K562 (cell line): ENCODE results near the gene PHACTR2. TPM values are rescaled to one million over a fixed set of nuclear protein-coding genes. Genes with fewer than 3 reads are reported as not detected.
A peak's percentile ranks its signal among the peaks of the same experiment; 100 is the strongest.

Experiments used
- ATAC-seq: fragments of 200-7000 bp; cut with Tn5 transposase; 3 replicates; pipeline ENCODE4 v1.9.1; 2020; ENCODE audit warnings: moderate library complexity
- BruUV-seq: library from RNA; stranded (reverse); fragments of 400-500 nt; replicated peaks from 2 replicates; lab custom pipeline; 2021; lab: Mats Ljungman, UMichigan
- CTCF ChIA-PET: fragments of 300-600 bp; formaldehyde crosslinking; extraction: SDS; loops from one replicate; lab custom pipeline; 2021; ENCODE audit warnings: low intra/inter-chr PET ratio; lab: Yijun Ruan, JAX
- POLR2A ChIA-PET: fragments of 300-600, 350-650 bp; sonication (Branson Sonifier 250); formaldehyde crosslinking; extraction: SDS; loops from one replicate; lab custom pipeline; 2021; ENCODE audit warnings: antibody characterized with exemption, inconsistent platforms; lab: Yijun Ruan, JAX
- DNase-seq, 4 experiments: peaks; one replicate each; pipeline versions ENCODE4 v3.0.0 to v3.0.0-alpha.2; 2011 to 2018; ENCODE audit warnings: low spot score in 3 of 4, mixed read lengths in 3 of 4; ENCODE audit errors: extremely low read depth in 1 of 4
- FAIRE-seq: peaks from 2 replicates; lab custom pipeline; 2011; peaks lifted over from hg19 to GRCh38; lab: Jason Lieb, UNC
- H2AFZ ChIP-seq: 2 replicates; pipeline ENCODE4 v1.6.0; 2011; ENCODE audit warnings: low read depth, low read length, control low read depth, inconsistent platforms
- H3K27ac ChIP-seq: fragments of 200-600 bp; 3 replicates; pipeline ENCODE4 v1.8.0; 2011; ENCODE audit warnings: low read depth, mild to moderate bottlenecking, control low read depth, inconsistent platforms, low read length, moderate library complexity, mixed read lengths; ENCODE audit errors: extremely low read depth
- H3K27me3 ChIP-seq, 2 experiments: fragments of 300-600 bp in 1 of 2; 2 replicates in 1 of 2; 3 replicates in 1 of 2; pipeline versions ENCODE4 v1.6.0 to v1.8.0; 2011; ENCODE audit warnings: inconsistent platforms in 2 of 2, low read length in 2 of 2, mild to moderate bottlenecking in 1 of 2, mixed read lengths in 1 of 2, moderate library complexity in 1 of 2; ENCODE audit not compliant: control insufficient read depth in 2 of 2, insufficient read depth in 2 of 2
- H3K36me3 ChIP-seq: fragments of 300-600 bp; 3 replicates; pipeline ENCODE4 v1.8.0; 2011; ENCODE audit warnings: mild to moderate bottlenecking, low read length, inconsistent platforms; ENCODE audit not compliant: control insufficient read depth, insufficient read depth
- H3K4me1 ChIP-seq, 2 experiments: fragments of 200-600 bp in 1 of 2; replicated peaks in 1 of 2; 2 replicates in 1 of 2; 3 replicates in 1 of 2; pipeline versions ENCODE4 v1.5.1 to v1.8.0; 2011; ENCODE audit warnings: inconsistent platforms in 2 of 2, low read length in 2 of 2, mild to moderate bottlenecking in 1 of 2, mixed read lengths in 1 of 2, moderate library complexity in 1 of 2; ENCODE audit not compliant: control insufficient read depth in 2 of 2, insufficient read depth in 2 of 2
- H3K4me2 ChIP-seq: 2 replicates; pipeline ENCODE4 v1.6.1; 2011; ENCODE audit warnings: low read length, control low read depth, inconsistent platforms, mixed read lengths; ENCODE audit not compliant: insufficient read depth
- H3K4me3 ChIP-seq: fragments of 200-600 bp; sonication (generic), shearing (Covaris generic); 2 replicates; pipeline ENCODE4 v1.5.1; 2016; ENCODE audit warnings: control low read depth, inconsistent platforms
- H3K79me2 ChIP-seq: fragments of 200-600 bp; 3 replicates; pipeline ENCODE4 v1.8.0; 2011; ENCODE audit warnings: low read length, inconsistent platforms; ENCODE audit not compliant: control insufficient read depth, insufficient read depth
- H3K9ac ChIP-seq, 2 experiments: 2 replicates each; pipeline versions ENCODE4 v1.6.0 to v1.6.1; 2011; ENCODE audit warnings: low read depth in 2 of 2, low read length in 2 of 2, control low read depth in 1 of 2, inconsistent platforms in 1 of 2, mild to moderate bottlenecking in 1 of 2, mixed read lengths in 1 of 2; ENCODE audit not compliant: insufficient read depth in 1 of 2
- H3K9me1 ChIP-seq: one replicate; pipeline ENCODE4 v1.6.0; 2011; ENCODE audit warnings: inconsistent platforms, mild to moderate bottlenecking, low read length, moderate library complexity; ENCODE audit not compliant: control insufficient read depth, insufficient read depth
- H3K9me3 ChIP-seq: replicated peaks from 2 replicates; pipeline ENCODE4 v1.5.1; 2011; ENCODE audit warnings: low read depth, low read length, inconsistent platforms; ENCODE audit not compliant: control insufficient read depth, insufficient read depth
- H4K20me1 ChIP-seq: replicated peaks from 2 replicates; pipeline ENCODE4 v1.6.1; 2011; ENCODE audit warnings: low read length, inconsistent platforms, mixed read lengths; ENCODE audit not compliant: control insufficient read depth, insufficient read depth
- CEBPB ChIP-seq: fragments of 450-650 bp; IDR thresholded peaks from 2 replicates; pipeline ENCODE4 v1.6.1; 2016; ENCODE audit warnings: missing genetic modification characterization, missing compliant biosample characterization
- JUN ChIP-seq, 2 experiments: sonication (generic) in 1 of 2; formaldehyde crosslinking in 1 of 2; IDR thresholded peaks; 2 replicates each; pipeline versions ENCODE4 v1.6.1 to v1.8.0; 2012 to 2022; ENCODE audit warnings: borderline replicate concordance in 2 of 2, mild to moderate bottlenecking in 2 of 2, improper control_type of control experiment in 1 of 2, low read depth in 1 of 2, low read length in 1 of 2, missing genetic modification reagents in 1 of 2
- KAT7 ChIP-seq: sonication (generic); formaldehyde crosslinking; IDR thresholded peaks from 2 replicates; pipeline ENCODE4 v1.8.0; 2022; ENCODE audit warnings: missing genetic modification reagents, mild to moderate bottlenecking, borderline replicate concordance
- SMARCA4 ChIP-seq: fragments of 450-650 bp; IDR thresholded peaks from 2 replicates; pipeline ENCODE4 v1.6.1; 2016
- WGBS: fragments of 100-300 bp; shearing (Covaris generic); methylation state at CpG from one replicate; pipeline ENCODE4 v1.1.6; 2016; ENCODE audit warnings: low coverage, mixed read lengths; ENCODE audit not compliant: insufficient coverage; ENCODE audit errors: missing lambda C conversion rate; 5-methylcytosine and 5-hydroxymethylcytosine counted together
- in situ Hi-C: fragments of 300-500 bp; cut with MboI; formaldehyde crosslinking; loops from 4 replicates; pipeline ENCODE4 v1.15.0; 2018; ENCODE audit warnings: inconsistent platforms, mixed read lengths
- intact Hi-C: fragments of 100-400 bp; cut with micrococcal nuclease; formaldehyde crosslinking; loops from 2 replicates; pipeline ENCODE4 v1.14.2; 2022
- polyA plus RNA-seq, 8 experiments: library from polyadenylated mRNA; depleted of rRNA in 4 of 8; stranded (reverse) in 5 of 8; unstranded in 3 of 8; fragments of >200 nt; fragmentation: Nextera tagmentation in 2 of 8; fragmentation: Illumina TruSeq in 1 of 8; extraction: Ambion mirVana in 2 of 8; extraction: Trizol in 1 of 8; gene quantifications; 2 replicates each; pipeline versions ENCODE4 v1.2.1 to v1.2.3, GENCODE V29; 2011 to 2014; ENCODE audit warnings: inconsistent platforms in 1 of 8, missing spikeins in 1 of 8
- total RNA-seq, 7 experiments: library from RNA; depleted of rRNA in 6 of 7; stranded (reverse); fragments of >200 nt in 6 of 7; fragmentation: Illumina TruSeq in 2 of 7; extraction: Trizol in 2 of 7; gene quantifications; 2 replicates each; pipeline versions ENCODE4 v1.2.1 to v1.2.3, GENCODE V29; 2011 to 2021; ENCODE audit warnings: low replicate concordance in 1 of 7
- TF ChIP-seq, protein P1 (sequence below): sonication (generic); formaldehyde crosslinking; IDR thresholded peaks from 2 replicates; pipeline ENCODE4 v1.8.0; 2022; ENCODE audit warnings: mild to moderate bottlenecking, low read depth, missing genetic modification reagents
- TF ChIP-seq, protein P2 (sequence below): IDR thresholded peaks from 3 replicates; pipeline ENCODE4 v1.6.1; 2011; ENCODE audit warnings: borderline replicate concordance, mild to moderate bottlenecking, moderate library complexity; ENCODE audit not compliant: insufficient read length; ENCODE audit errors: extremely low read depth

Gene PHACTR2
- total and polyA plus RNA-seq, 9 of the 15 experiments (the other 6 are each of a cell fraction or from before 2014, with no cell fraction given): 5.3 to 52.5 (median 22.9) TPM

DNA sequence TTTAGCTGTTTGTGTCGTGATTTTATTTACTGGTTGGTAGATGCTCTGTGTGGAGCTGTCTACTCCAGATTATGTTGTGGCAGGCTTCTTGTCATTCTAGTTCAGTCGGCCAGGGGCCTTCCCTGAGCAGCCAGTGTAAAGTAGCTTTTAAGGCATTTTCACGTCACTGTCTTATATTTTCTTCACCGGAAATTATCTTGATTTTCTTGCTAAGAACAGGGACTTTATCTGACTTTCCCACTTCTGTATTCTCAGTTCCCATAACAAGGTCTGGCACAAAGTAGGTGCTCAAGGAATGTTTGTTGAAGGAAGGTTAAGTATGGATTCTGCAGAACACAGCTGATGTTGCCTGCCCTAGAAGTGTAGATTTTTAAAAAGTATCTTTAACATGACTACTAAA, 166.2 kb downstream of the PHACTR2 start:
- intact Hi-C loops: loop anchor here (5.0 kb wide), 2 partner anchors 167 to 252 kb away; partner anchors contain the start of gene PHACTR2
- peak in 1 of 4 experiments; percentile 25 for DNase-seq
- H4K20me1 ChIP-seq: no peaks in the 10 kb centered on the region
- peaks cover 60% of the 10 kb centered on the region for H3K79me2 ChIP-seq
- peak; percentile 40 for FAIRE-seq
- H3K4me3 ChIP-seq: peak overlapping the region; percentile 78
- TF ChIP-seq JUN (IDR thresholded peaks at IDR 0.05; ENCODE audit: borderline replicate concordance, low read depth, low read length) (no peak), JUN (CRISPR knock-in tag; IDR thresholded peaks at IDR 0.05; ENCODE audit: borderline replicate concordance) (no peak), SMARCA4 (0 out of 2 replicates have a peak, but pooled peaks have one; percentile 7), KAT7 (CRISPR knock-in tag) (0 out of 2 replicates have a peak, but pooled peaks have one; percentile 13)
- BruUV-seq: TSS peak; percentile 37
- H3K9me3 ChIP-seq: no peaks in the 10 kb centered on the region
- in situ Hi-C loops: no loop called here
- ATAC-seq: peak; percentile 15; the same call in 1 of the 3 replicates
- H3K4me2 ChIP-seq: peak overlapping the region; percentile 91
- no peak overlapping the region for H2AFZ ChIP-seq
- H3K4me1 ChIP-seq: peaks cover 2 to 9% of the 10 kb centered on the region in 2 experiments; a peak in 4 of 5 replicates
- ChIA-PET POLR2A (interaction anchor here (0.6 to 2.4 kb wide), 9 partner anchors 11 to 978 kb away, joined by 3 to 13 read pairs (median 4); no protein-coding TSS in a partner anchor), CTCF (no interaction called here)
- peak overlapping the region; percentile 94 to 99 for H3K9ac ChIP-seq
- H3K27ac ChIP-seq: peak overlapping the region; percentile 94
- H3K9me1 ChIP-seq: no peaks in the 10 kb centered on the region
- WGBS: 0% methylated on average over 4 of the region's 4 CpGs
- H3K36me3 ChIP-seq: peaks cover 50% of the 10 kb centered on the region
- H3K27me3 ChIP-seq: no peaks in the 10 kb centered on the region

DNA sequence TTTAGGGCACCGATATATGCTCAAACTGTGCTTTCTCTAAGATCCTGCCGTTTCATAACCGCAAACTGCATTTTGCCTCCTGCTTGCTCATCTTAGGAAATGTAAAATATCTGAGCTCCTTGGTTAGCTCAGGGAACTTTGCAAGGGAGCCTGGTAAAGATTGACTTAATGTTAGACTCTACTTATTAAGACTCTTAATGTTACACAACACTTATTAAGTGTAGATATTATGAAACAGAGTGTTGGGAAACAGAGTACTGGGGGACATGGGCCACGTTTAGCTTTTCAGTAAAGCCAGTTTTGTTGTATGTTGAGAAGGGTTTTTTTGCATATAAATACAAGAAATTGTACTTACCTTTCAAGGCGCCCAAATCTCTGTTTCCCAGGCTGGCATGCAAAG, 167.3 kb downstream of the PHACTR2 start:
- Histone ChIP-seq H3K9me1 (no peaks in the 10 kb centered on the region), H3K36me3 (peaks cover 60% of the 10 kb centered on the region), H4K20me1 (no peaks in the 10 kb centered on the region), H3K79me2 (peaks cover 70% of the 10 kb centered on the region)
- FAIRE-seq (no peak), ATAC-seq (no peak)
- WGBS: 92% methylated on average over 5 of the region's 5 CpGs
- TF ChIP-seq, protein P1, sequence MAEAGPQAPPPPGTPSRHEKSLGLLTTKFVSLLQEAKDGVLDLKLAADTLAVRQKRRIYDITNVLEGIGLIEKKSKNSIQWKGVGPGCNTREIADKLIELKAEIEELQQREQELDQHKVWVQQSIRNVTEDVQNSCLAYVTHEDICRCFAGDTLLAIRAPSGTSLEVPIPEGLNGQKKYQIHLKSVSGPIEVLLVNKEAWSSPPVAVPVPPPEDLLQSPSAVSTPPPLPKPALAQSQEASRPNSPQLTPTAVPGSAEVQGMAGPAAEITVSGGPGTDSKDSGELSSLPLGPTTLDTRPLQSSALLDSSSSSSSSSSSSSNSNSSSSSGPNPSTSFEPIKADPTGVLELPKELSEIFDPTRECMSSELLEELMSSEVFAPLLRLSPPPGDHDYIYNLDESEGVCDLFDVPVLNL (CRISPR knock-in tag): no peak
- TF ChIP-seq CEBPB (tag): peak; percentile 55
- TF ChIP-seq, protein P2, sequence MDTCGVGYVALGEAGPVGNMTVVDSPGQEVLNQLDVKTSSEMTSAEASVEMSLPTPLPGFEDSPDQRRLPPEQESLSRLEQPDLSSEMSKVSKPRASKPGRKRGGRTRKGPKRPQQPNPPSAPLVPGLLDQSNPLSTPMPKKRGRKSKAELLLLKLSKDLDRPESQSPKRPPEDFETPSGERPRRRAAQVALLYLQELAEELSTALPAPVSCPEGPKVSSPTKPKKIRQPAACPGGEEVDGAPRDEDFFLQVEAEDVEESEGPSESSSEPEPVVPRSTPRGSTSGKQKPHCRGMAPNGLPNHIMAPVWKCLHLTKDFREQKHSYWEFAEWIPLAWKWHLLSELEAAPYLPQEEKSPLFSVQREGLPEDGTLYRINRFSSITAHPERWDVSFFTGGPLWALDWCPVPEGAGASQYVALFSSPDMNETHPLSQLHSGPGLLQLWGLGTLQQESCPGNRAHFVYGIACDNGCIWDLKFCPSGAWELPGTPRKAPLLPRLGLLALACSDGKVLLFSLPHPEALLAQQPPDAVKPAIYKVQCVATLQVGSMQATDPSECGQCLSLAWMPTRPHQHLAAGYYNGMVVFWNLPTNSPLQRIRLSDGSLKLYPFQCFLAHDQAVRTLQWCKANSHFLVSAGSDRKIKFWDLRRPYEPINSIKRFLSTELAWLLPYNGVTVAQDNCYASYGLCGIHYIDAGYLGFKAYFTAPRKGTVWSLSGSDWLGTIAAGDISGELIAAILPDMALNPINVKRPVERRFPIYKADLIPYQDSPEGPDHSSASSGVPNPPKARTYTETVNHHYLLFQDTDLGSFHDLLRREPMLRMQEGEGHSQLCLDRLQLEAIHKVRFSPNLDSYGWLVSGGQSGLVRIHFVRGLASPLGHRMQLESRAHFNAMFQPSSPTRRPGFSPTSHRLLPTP: no peak
- TF ChIP-seq, all 486 proteins: peak for 1
- H3K4me1 ChIP-seq: peaks cover 2 to 9% of the 10 kb centered on the region in 2 experiments; a peak in 4 of 5 replicates
- intact Hi-C loops (no loop called here), in situ Hi-C loops (no loop called here)
- no peak for DNase-seq
- ChIA-PET CTCF (no interaction called here), POLR2A (interaction anchor here (0.6 to 2.4 kb wide), 3 partner anchors 16 to 274 kb away, joined by 3 to 13 read pairs (median 11); no protein-coding TSS in a partner anchor)
- H3K4me3 ChIP-seq: no peak overlapping the region
- no peaks in the 10 kb centered on the region for H3K9me3 ChIP-seq
- BruUV-seq: no TSS peak
- peak overlapping the region in 1 of 2 experiments; percentile 3; a peak in 2 of 4 replicates for H3K9ac ChIP-seq
- no peak overlapping the region for H3K27ac ChIP-seq
- no peak overlapping the region for H3K4me2 ChIP-seq
- no peaks in the 10 kb centered on the region for H3K27me3 ChIP-seq
- H2AFZ ChIP-seq: no peak overlapping the region
